Skeletal muscle tissue (tissue), 4 donors: ENCODE measurements around the gene XYLT2. TPM values are rescaled to one million over a fixed set of nuclear protein-coding genes. Genes with fewer than 3 reads are reported as not detected.
"Not testable (repeated sequence)": the region's sequence is repeated elsewhere in the genome, so short reads cannot be mapped to it uniquely, and the experiment has no call there.

Experiments
- H3K27ac ChIP-seq: one replicate; pipeline ENCODE4 v1.7.0; 2013; ENCODE audit warnings: mild to moderate bottlenecking, low read depth, low read length, inconsistent platforms
- H3K27me3 ChIP-seq, 3 donors: one replicate each; pipeline ENCODE4 v1.7.0; 2013; ENCODE audit warnings: low read length in 3 of 3; ENCODE audit not compliant: control insufficient read depth in 3 of 3, insufficient read depth in 3 of 3
- H3K36me3 ChIP-seq, 3 donors: one replicate each; pipeline ENCODE4 v1.7.0; 2013; ENCODE audit warnings: low read length in 3 of 3; ENCODE audit not compliant: control insufficient read depth in 3 of 3, insufficient read depth in 3 of 3
- H3K4me1 ChIP-seq, 3 donors: one replicate each; pipeline ENCODE4 v1.7.0; 2013; ENCODE audit warnings: low read length in 3 of 3, mild to moderate bottlenecking in 3 of 3; ENCODE audit not compliant: control insufficient read depth in 3 of 3, insufficient read depth in 3 of 3
- H3K4me3 ChIP-seq, 3 donors: one replicate each; pipeline ENCODE4 v1.7.0; 2013; ENCODE audit warnings: low read length in 3 of 3
- H3K9ac ChIP-seq, 3 donors: one replicate each; pipeline ENCODE4 v1.7.0; 2013; ENCODE audit warnings: low read length in 3 of 3, mild to moderate bottlenecking in 3 of 3, moderate library complexity in 2 of 3, low read depth in 1 of 3
- H3K9me3 ChIP-seq, 3 donors: one replicate each; pipeline ENCODE4 v1.7.0; 2013; ENCODE audit warnings: low read length in 3 of 3; ENCODE audit not compliant: control insufficient read depth in 3 of 3
- total RNA-seq: library from RNA; depleted of rRNA; stranded (reverse); fragments of >200 nt; gene quantifications from one replicate; pipeline ENCODE4 v1.2.3, GENCODE V29; 2014
- donor health status: Osteomylitis.

Gene XYLT2
- 24.0 TPM for total RNA-seq

DNA sequence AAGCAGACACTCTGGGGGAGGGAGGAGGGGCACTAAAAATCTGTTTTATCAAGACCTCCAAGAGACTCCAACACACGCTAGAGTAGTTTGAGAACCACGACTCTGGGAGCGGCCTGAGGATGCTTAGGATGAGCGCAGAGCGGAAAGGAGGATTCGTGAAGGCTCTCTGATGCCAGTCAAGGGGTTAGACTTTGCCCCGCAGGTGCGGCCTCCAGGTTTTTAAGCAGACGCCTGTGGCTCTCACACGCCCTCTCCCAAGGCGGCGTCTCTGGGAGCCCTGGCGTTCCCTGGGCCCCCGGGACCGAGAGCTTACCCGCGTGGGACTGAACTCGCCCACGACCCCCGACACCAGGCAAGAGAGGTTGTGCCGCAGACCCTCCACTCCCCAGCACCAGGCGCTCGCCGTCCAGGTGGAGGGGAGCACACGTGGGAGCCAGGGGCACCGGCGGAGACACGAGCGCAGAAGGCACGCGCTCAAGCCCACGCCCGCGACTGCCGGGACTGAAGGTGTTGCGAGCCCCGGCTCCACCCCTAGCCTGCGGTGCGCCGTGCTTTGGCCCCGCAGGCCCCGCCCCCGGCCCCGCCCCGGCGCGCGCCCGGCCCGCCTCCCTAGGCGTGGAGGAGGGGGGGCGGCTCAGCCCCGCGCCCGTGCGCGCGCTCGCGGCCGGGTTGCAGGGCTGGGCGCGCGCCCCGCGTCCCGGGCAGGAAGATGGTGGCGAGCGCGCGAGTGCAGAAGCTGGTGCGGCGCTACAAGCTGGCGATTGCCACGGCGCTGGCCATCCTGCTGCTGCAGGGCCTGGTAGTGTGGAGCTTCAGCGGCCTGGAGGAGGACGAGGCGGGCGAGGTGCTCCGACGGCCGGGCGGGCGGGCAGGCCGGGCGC is at the start of gene XYLT2:
XYLT2 (plus strand) TSS at position 695 of the 881 bp plus-strand sequence; CDS start at position 710, 15 bp downstream.
- H3K36me3 ChIP-seq: no peaks in the 10 kb centered on the region
- peaks cover 0 to 3% (median 0%) of the 10 kb centered on the region in 3 donors for H3K27me3 ChIP-seq
- H3K9me3 ChIP-seq: no peaks in the 10 kb centered on the region
- H3K27ac ChIP-seq: no peak within 1 kb of the TSS
- H3K4me3 ChIP-seq: peak within 1 kb of the TSS; percentile 79 to 84 (median 84)
- H3K9ac ChIP-seq: peak within 1 kb of the TSS; percentile 79 to 89 (median 84)
- peaks cover 18 to 26% (median 20%) of the 10 kb centered on the region in 3 donors for H3K4me1 ChIP-seq

DNA sequence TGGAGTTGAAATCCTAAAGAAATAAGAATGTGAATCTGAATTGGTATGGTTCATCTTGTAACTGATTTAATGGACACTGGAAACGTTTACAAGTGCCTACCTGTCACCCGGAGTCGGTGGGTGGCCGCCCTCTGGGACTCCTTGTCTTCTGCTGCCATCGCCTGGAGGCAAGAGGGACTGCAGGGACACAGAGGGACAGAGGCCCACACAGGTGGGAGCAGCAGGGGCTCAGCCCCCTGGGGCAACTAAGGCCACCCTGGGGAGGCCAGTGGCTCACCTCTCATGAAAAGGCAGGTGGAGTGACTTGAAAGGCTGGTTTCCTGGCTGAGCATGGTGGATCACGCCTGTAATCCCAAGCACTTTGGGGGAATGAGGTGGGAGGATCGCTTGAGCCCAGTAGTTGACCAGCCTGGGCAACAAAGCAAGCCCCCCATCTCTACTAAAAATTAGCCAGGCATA is 48.5 kb upstream of the XYLT2 start:
- no peak overlapping the region for H3K27ac ChIP-seq
- H3K36me3 ChIP-seq: no peaks in the 10 kb centered on the region
- peaks cover 0 to 2% (median 0%) of the 10 kb centered on the region in 3 donors for H3K27me3 ChIP-seq
- H3K9me3 ChIP-seq: no peaks in the 10 kb centered on the region
- no peak overlapping the region for H3K9ac ChIP-seq
- no peak overlapping the region for H3K4me3 ChIP-seq
- H3K4me1 ChIP-seq: no peaks in the 10 kb centered on the region

DNA sequence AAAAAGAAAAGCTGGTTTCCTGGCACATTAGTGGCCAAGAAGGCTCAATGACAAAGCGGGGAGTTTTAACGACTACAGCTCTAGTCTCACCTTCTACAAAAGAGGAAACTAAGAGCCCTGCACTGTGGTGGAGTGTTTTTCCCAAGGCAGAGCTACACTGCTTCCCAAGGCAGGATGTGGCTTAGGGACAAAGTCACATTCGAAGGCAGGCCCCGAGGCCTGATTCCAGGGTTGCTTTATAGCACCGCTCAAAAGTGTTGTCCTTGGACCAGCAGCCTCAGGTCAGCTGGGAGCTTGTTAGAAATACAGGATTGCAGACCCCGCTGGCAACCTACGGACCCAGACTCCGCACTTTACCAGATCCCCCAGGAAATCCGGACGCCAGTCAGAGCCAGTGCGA is 47.9 kb upstream of the XYLT2 start:
- Histone ChIP-seq H3K9ac (no peak overlapping the region), H3K27ac (no peak overlapping the region), H3K27me3 (peaks cover 0 to 2% (median 2%) of the 10 kb centered on the region in 3 donors), H3K4me3 (no peak overlapping the region), H3K9me3 (no peaks in the 10 kb centered on the region), H3K4me1 (no peaks in the 10 kb centered on the region), H3K36me3 (no peaks in the 10 kb centered on the region)

DNA sequence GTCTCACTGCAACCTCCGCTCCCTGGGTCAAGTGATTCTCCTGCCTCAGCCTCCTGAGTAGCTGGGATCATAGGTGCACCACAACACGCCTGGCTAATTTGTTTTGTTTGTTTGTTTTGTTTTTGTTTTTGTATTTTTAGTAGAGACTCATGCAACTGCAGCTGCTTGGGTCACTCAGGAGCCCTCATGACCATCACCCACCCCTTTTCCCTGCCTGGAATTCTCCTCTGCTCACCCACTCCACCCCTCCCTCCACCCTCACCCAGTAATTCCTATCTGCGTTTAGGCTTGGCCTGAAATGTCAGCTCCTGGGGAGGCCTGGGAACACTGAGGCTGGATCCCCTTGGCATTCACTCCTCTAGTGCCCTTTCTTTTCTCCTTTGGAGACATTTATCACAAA is 46.1 kb upstream of the XYLT2 start:
- H3K36me3 ChIP-seq: no peaks in the 10 kb centered on the region
- H3K27me3 ChIP-seq: peaks cover 0 to 6% (median 2%) of the 10 kb centered on the region in 3 donors
- no peaks in the 10 kb centered on the region for H3K9me3 ChIP-seq
- no peak overlapping the region for H3K9ac ChIP-seq
- H3K27ac ChIP-seq: no peak overlapping the region
- peaks cover 0 to under 1% (median 0%) of the 10 kb centered on the region in 3 donors for H3K4me1 ChIP-seq
- H3K4me3 ChIP-seq: no peak overlapping the region

DNA sequence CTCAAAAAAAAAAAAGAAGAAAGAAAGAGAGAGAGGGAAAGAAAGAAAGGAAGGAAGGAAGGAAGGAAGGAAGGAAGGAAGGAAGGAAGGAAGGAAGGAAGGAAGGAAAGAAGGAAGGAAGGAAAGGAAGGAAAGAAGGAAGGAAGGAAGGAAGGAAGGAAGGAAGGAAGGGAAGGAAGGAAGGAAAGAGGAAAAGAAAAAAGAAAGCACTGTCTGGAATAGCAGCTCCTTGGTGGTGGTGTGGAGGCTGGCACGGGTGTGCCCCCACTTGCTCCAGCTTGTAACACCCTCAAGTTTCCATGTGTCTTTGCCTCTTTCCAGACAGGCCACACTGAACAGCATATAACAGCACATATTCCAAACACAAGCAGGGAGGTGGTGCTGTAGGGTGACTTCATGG is 45.1 kb upstream of the XYLT2 start:
- H3K9ac ChIP-seq, H3K4me3 ChIP-seq, H3K27ac ChIP-seq, H3K4me1 ChIP-seq, H3K9me3 ChIP-seq, H3K36me3 ChIP-seq, H3K27me3 ChIP-seq: not testable (repeated sequence)

DNA sequence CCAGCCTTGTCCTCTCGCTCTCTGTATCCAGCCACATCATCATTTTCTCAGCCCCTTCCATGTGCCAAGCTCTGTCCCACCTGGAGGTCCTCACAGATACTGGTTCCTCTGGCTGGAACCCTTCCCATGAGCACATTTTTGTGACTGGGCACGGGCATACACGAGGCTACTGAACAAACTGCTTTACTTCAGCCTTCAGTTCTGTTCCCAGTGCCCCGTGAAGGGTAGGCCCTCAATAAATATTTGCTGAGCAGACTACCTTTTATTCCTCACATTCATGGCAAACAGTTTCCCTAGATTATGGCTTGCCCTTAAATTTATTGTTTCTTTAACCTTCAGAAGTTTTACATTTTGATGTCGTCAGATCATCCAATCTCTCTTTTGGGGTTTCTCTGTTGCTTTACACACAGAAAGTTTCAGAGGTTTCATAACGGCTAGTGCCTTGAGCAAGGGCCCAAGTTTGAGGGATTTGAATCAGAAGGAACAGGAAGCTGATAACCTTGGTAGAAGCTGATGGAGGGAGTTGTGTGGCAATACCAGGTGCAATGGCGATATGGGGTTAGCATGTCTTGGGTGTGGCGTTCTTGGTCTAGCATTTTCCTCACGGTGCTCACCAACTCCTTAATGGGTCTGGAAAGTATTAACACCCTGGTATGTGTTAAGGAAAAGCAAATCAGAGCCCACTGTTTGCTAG is 43.9 kb upstream of the XYLT2 start:
- H3K27me3 ChIP-seq: peaks cover 0 to 6% (median 2%) of the 10 kb centered on the region in 3 donors
- no peak overlapping the region for H3K9ac ChIP-seq
- H3K27ac ChIP-seq: no peak overlapping the region
- peaks cover 0 to 3% (median 0%) of the 10 kb centered on the region in 3 donors for H3K4me1 ChIP-seq
- H3K4me3 ChIP-seq: no peak overlapping the region
- H3K9me3 ChIP-seq: no peaks in the 10 kb centered on the region
- H3K36me3 ChIP-seq: no peaks in the 10 kb centered on the region

DNA sequence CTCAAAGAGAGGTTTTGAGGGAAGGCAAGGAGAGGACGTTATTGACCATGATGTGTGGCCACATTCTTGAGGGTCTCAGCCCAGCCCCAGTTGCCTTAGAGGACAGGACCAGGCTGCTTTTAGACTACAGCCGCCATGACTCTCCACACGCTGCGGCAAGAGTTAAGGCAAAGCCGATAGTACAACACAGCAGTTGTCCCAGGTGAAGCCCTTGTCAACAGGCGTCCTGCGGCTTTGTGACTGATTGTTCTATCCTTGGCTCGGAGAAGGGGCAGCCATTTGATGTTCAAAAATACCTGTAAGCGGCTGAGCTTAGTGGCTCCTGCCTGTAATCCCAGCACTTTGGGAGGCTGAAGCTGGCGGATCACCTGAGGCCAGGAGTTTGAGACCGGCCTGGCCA is 42.9 kb upstream of the XYLT2 start:
- no peaks in the 10 kb centered on the region for H3K36me3 ChIP-seq
- no peak overlapping the region for H3K4me3 ChIP-seq

DNA sequence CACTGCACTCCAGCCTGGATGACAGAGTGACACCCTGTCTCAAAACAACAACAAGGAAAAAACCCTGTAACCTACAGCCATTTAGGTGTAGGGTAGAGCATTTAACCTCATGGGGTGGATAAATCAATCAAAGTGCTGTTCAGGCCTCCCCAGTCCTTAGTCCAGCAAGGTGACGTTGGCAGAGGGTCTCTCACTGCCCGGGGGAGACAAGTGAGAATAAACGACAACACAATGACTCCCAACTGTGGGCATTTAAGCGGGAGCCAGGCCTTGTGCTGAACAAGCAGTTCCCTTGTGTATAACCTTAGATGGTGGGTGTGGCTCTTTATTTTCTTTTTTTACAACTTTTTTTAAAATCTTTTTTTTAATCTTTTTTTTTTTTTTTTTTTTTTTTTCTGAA is 42.3 kb upstream of the XYLT2 start:
- Histone ChIP-seq H3K27ac (no peak overlapping the region), H3K4me3 (no peak overlapping the region), H3K36me3 (no peaks in the 10 kb centered on the region), H3K4me1 (peaks cover 0 to 3% (median 0%) of the 10 kb centered on the region in 3 donors), H3K27me3 (peaks cover 0 to 6% (median 2%) of the 10 kb centered on the region in 3 donors), H3K9ac (no peak overlapping the region), H3K9me3 (no peaks in the 10 kb centered on the region)

More for the DNA sequence above, 42.9 kb upstream of the XYLT2 start:
- Histone ChIP-seq H3K27me3 (peaks cover 0 to 6% (median 2%) of the 10 kb centered on the region in 3 donors), H3K27ac (no peak overlapping the region), H3K4me1 (peaks cover 0 to 3% (median 0%) of the 10 kb centered on the region in 3 donors), H3K9me3 (no peaks in the 10 kb centered on the region), H3K9ac (no peak overlapping the region)

DNA sequence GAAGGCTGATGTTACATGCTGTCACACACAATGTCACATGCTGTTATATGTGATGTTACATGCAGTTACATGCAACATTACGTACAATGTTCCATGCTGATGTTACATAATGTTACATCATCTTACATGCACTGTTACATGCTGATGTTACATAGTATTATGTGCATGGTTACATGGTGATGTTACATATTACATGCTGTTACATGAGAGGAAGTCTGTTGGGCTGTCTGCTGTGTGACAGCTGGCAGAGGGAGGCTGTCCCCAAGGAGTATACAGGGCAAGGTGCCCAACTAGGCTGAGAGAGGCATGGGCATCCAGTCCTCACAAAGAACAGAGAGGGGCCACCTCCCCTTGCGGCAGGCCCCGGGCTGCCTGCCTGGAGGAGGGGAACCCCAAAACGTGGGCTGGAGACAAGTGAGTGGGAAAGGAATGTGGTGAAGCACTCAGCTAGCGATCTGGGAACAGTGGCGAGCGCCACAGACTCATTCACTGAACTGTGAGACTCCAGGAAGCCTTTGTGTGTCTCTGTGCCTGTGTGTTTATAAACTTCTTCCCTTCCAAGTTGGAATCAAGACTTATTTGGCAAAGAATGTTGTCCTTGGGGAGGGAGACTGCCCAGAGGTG is 41.0 kb upstream of the XYLT2 start:
- H3K9me3 ChIP-seq: no peaks in the 10 kb centered on the region
- H3K4me3 ChIP-seq: no peak overlapping the region

More for the DNA sequence above, 41.0 kb upstream of the XYLT2 start:
- Histone ChIP-seq H3K36me3 (no peaks in the 10 kb centered on the region), H3K27ac (no peak overlapping the region), H3K27me3 (peaks cover 0 to 6% (median 2%) of the 10 kb centered on the region in 3 donors), H3K4me1 (peaks cover 0 to 3% (median 0%) of the 10 kb centered on the region in 3 donors), H3K9ac (no peak overlapping the region)
